ENCODE measurements around the gene RGSL1.

The RGSL1 gene

GRCh38 chr1:182433580-182433979, 16.4 kb upstream of the RGSL1 start:
- Histone ChIP-seq H3K79me2 (ENCODE audit: insufficient read depth, low read length) (no peaks in the 10 kb centered on the region), H3K4me2 (ENCODE audit: low read depth, low read length, poor library complexity, severe bottlenecking) (no peak overlapping the region)
- no peak for TF ChIP-seq EZH2phosphoT487 (conservative IDR thresholded peaks at IDR 0.05; ENCODE audit: low read length)
- TF ChIP-seq, protein P1, sequence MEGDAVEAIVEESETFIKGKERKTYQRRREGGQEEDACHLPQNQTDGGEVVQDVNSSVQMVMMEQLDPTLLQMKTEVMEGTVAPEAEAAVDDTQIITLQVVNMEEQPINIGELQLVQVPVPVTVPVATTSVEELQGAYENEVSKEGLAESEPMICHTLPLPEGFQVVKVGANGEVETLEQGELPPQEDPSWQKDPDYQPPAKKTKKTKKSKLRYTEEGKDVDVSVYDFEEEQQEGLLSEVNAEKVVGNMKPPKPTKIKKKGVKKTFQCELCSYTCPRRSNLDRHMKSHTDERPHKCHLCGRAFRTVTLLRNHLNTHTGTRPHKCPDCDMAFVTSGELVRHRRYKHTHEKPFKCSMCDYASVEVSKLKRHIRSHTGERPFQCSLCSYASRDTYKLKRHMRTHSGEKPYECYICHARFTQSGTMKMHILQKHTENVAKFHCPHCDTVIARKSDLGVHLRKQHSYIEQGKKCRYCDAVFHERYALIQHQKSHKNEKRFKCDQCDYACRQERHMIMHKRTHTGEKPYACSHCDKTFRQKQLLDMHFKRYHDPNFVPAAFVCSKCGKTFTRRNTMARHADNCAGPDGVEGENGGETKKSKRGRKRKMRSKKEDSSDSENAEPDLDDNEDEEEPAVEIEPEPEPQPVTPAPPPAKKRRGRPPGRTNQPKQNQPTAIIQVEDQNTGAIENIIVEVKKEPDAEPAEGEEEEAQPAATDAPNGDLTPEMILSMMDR (IDR thresholded peaks at IDR 0.05; ENCODE audit: insufficient read depth, low read length, poor library complexity, severe bottlenecking): no peak

DNA sequence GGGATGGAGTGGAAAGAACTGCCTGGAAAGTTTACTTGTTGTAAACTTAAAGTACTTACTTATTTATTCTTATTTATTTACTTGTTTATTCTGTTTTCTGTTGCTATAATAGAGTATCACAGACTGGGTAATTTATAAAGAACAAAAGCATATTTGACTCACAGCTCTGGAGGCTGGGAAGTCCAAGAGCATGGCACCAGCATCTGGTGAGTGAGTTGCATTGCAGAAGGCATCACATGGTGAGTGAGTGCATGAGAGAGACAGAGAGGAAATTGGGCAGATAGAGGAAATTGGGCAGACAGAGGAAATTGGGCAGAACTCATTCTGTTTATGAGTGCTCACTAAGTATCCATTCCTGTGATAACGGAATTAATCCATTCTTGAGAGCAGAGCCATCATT, 11.6 kb upstream of the RGSL1 start:
- no peaks in the 10 kb centered on the region for H4K20me1 ChIP-seq (ENCODE audit: low read depth, low read length)
- H3K9me2 ChIP-seq (replicated peaks; ENCODE audit: insufficient read depth, low read length): no peaks in the 10 kb centered on the region
- H3K27me3 ChIP-seq (ENCODE audit: low read length): no peaks in the 10 kb centered on the region
- H3F3A ChIP-seq (ENCODE audit: insufficient read depth): no peaks in the 10 kb centered on the region
- H3K79me2 ChIP-seq (ENCODE audit: insufficient read depth, low read length): no peaks in the 10 kb centered on the region
- H3K4me2 ChIP-seq (ENCODE audit: low read depth, low read length, poor library complexity, severe bottlenecking): no peak overlapping the region
- H3K9me3 ChIP-seq (ENCODE audit: insufficient read depth, low read length): no peaks in the 10 kb centered on the region
- H3K9ac ChIP-seq (ENCODE audit: low read length): no peak overlapping the region
- no peak overlapping the region for H3K4me3 ChIP-seq (ENCODE audit: insufficient read depth, low read length, poor library complexity, severe bottlenecking)
- no peak overlapping the region for H2AFZ ChIP-seq (ENCODE audit: low read depth, low read length, severe bottlenecking)
- H3K36me3 ChIP-seq (ENCODE audit: low read length): no peaks in the 10 kb centered on the region
- TF ChIP-seq, protein P1 (IDR thresholded peaks at IDR 0.05; ENCODE audit: insufficient read depth, low read length, poor library complexity, severe bottlenecking): no peak
- TF ChIP-seq EZH2phosphoT487 (conservative IDR thresholded peaks at IDR 0.05; ENCODE audit: low read length): no peak
- H3K27ac ChIP-seq (ENCODE audit: low read depth, low read length): no peak overlapping the region

More at GRCh38 chr1:182433580-182433979, 16.4 kb upstream of the RGSL1 start:
- Histone ChIP-seq H3K9ac (ENCODE audit: low read length) (no peak overlapping the region), H3K27me3 (ENCODE audit: low read length) (no peaks in the 10 kb centered on the region), H2AFZ (ENCODE audit: low read depth, low read length, severe bottlenecking) (no peak overlapping the region), H3K9me3 (ENCODE audit: insufficient read depth, low read length) (no peaks in the 10 kb centered on the region), H4K20me1 (ENCODE audit: low read depth, low read length) (no peaks in the 10 kb centered on the region), H3K4me3 (ENCODE audit: insufficient read depth, low read length, poor library complexity, severe bottlenecking) (no peak overlapping the region), H3F3A (ENCODE audit: insufficient read depth) (no peaks in the 10 kb centered on the region), H3K9me2 (replicated peaks; ENCODE audit: insufficient read depth, low read length) (no peaks in the 10 kb centered on the region), H3K27ac (ENCODE audit: low read depth, low read length) (no peak overlapping the region), H3K36me3 (ENCODE audit: low read length) (no peaks in the 10 kb centered on the region)

GRCh38 chr1:182441719-182442118, 8.2 kb upstream of the RGSL1 start:
- H3K4me2 ChIP-seq (ENCODE audit: low read depth, low read length, poor library complexity, severe bottlenecking): no peak overlapping the region
- TF ChIP-seq, protein P1 (IDR thresholded peaks at IDR 0.05; ENCODE audit: insufficient read depth, low read length, poor library complexity, severe bottlenecking): no peak
- no peak for TF ChIP-seq EZH2phosphoT487 (conservative IDR thresholded peaks at IDR 0.05; ENCODE audit: low read length)
- H2AFZ ChIP-seq (ENCODE audit: low read depth, low read length, severe bottlenecking): no peak overlapping the region
- no peak overlapping the region for H3K9ac ChIP-seq (ENCODE audit: low read length)
- H3K27me3 ChIP-seq (ENCODE audit: low read length): no peaks in the 10 kb centered on the region
- no peaks in the 10 kb centered on the region for H3F3A ChIP-seq (ENCODE audit: insufficient read depth)
- H3K79me2 ChIP-seq (ENCODE audit: insufficient read depth, low read length): no peaks in the 10 kb centered on the region
- H3K27ac ChIP-seq (ENCODE audit: low read depth, low read length): no peak overlapping the region
- no peak overlapping the region for H3K4me3 ChIP-seq (ENCODE audit: insufficient read depth, low read length, poor library complexity, severe bottlenecking)
- H4K20me1 ChIP-seq (ENCODE audit: low read depth, low read length): no peaks in the 10 kb centered on the region
- no peaks in the 10 kb centered on the region for H3K9me2 ChIP-seq (replicated peaks; ENCODE audit: insufficient read depth, low read length)
- H3K36me3 ChIP-seq (ENCODE audit: low read length): no peaks in the 10 kb centered on the region
- no peaks in the 10 kb centered on the region for H3K9me3 ChIP-seq (ENCODE audit: insufficient read depth, low read length)
